Loucy (cell line): ENCODE measurements around the gene HHLA2.

Experiments
- H2AFZ ChIP-seq: fragments of 200-600 bp; sonication (generic); 2 replicates; pipeline ENCODE4 v1.6.0; 2016; ENCODE audit warnings: antibody characterized with exemption, mild to moderate bottlenecking, low read length, moderate library complexity
- H3F3A ChIP-seq: fragments of 200-600 bp; 2 replicates; pipeline ENCODE4 v1.6.0; 2016; ENCODE audit warnings: antibody characterized with exemption, low read depth, mild to moderate bottlenecking
- H3K27me3 ChIP-seq: fragments of 200-600 bp; sonication (generic); 2 replicates; pipeline ENCODE4 v1.6.1; 2014; ENCODE audit warnings: low read length, mild to moderate bottlenecking; ENCODE audit not compliant: insufficient read depth, poor library complexity, severe bottlenecking
- H3K36me3 ChIP-seq: fragments of 200-600 bp; sonication (generic); 2 replicates; pipeline ENCODE4 v1.6.1; 2016; ENCODE audit warnings: low read length; ENCODE audit not compliant: insufficient read depth
- H3K4me1 ChIP-seq: fragments of 200-600 bp; sonication (generic); 2 replicates; pipeline ENCODE4 v1.5.1; 2014; ENCODE audit warnings: low read length, mild to moderate bottlenecking; ENCODE audit not compliant: insufficient read depth, poor library complexity, severe bottlenecking
- H3K4me2 ChIP-seq: fragments of 200-600 bp; sonication (generic); 2 replicates; pipeline ENCODE4 v1.6.0; 2014; ENCODE audit warnings: antibody characterized with exemption, low read length, low read depth, mild to moderate bottlenecking; ENCODE audit not compliant: poor library complexity, severe bottlenecking
- H3K4me3 ChIP-seq: fragments of 200-600 bp; sonication (generic); 2 replicates; pipeline ENCODE4 v1.5.1; 2014; ENCODE audit warnings: low read length, mild to moderate bottlenecking, mixed read lengths; ENCODE audit not compliant: poor library complexity, severe bottlenecking
- H3K79me2 ChIP-seq: fragments of 200-600 bp; sonication (generic); 2 replicates; pipeline ENCODE4 v1.6.1; 2014; ENCODE audit warnings: low read length; ENCODE audit not compliant: insufficient read depth
- H3K9ac ChIP-seq: fragments of 200-600 bp; sonication (generic); 2 replicates; pipeline ENCODE4 v1.6.0; 2014; ENCODE audit warnings: mild to moderate bottlenecking, low read depth, low read length, moderate library complexity; ENCODE audit not compliant: poor library complexity, severe bottlenecking
- H3K9me2 ChIP-seq: fragments of 200-600 bp; sonication (generic); replicated peaks from 2 replicates; pipeline ENCODE4 v1.6.1; 2016; ENCODE audit warnings: low read depth, low read length, mixed read lengths
- H3K9me3 ChIP-seq: fragments of 200-600 bp; sonication (generic); 2 replicates; pipeline ENCODE4 v1.6.1; 2014; ENCODE audit warnings: mild to moderate bottlenecking, antibody characterized with exemption, low read length, low read depth; ENCODE audit not compliant: insufficient read depth
- H4K20me1 ChIP-seq: fragments of 200-600 bp; sonication (generic); 2 replicates; pipeline ENCODE4 v1.6.0; 2014; ENCODE audit warnings: antibody characterized with exemption, low read length, mild to moderate bottlenecking; ENCODE audit not compliant: insufficient read depth, poor library complexity, severe bottlenecking
- CTCF ChIP-seq: fragments of 200-600 bp; sonication (generic); conservative IDR thresholded peaks from 2 replicates; pipeline ENCODE4 v1.5.1; 2014; ENCODE audit warnings: mild to moderate bottlenecking, antibody characterized with exemption, low read length
- EZH2phosphoT487 ChIP-seq: fragments of 200-600 bp; IDR thresholded peaks from 2 replicates; pipeline ENCODE4 v1.6.1; 2018; ENCODE audit warnings: antibody characterized with exemption, mild to moderate bottlenecking, moderate library complexity, borderline replicate concordance

The HHLA2 gene

GRCh38 chr3:108387063-108387462 lies 90.7 kb downstream of the HHLA2 start:
- no peak for TF ChIP-seq EZH2phosphoT487
- no peak for TF ChIP-seq CTCF
- no peak overlapping the region for H3K9ac ChIP-seq
- no peaks in the 10 kb centered on the region for H3K79me2 ChIP-seq
- no peaks in the 10 kb centered on the region for H4K20me1 ChIP-seq
- H3K27me3 ChIP-seq, result no peaks in the 10 kb centered on the region
- no peaks in the 10 kb centered on the region for H3F3A ChIP-seq
- H3K9me2 ChIP-seq, result no peaks in the 10 kb centered on the region
- no peaks in the 10 kb centered on the region for H3K9me3 ChIP-seq
- H3K4me2 ChIP-seq, result no peak overlapping the region
- H2AFZ ChIP-seq, result no peak overlapping the region
- H3K4me3 ChIP-seq, result no peak overlapping the region
- H3K36me3 ChIP-seq, result no peaks in the 10 kb centered on the region
- peaks cover 19% of the 10 kb centered on the region for H3K4me1 ChIP-seq

- H3K4me2 ChIP-seq, result no peak overlapping the region
- H3K9me2 ChIP-seq, result no peaks in the 10 kb centered on the region
- TF ChIP-seq EZH2phosphoT487 (no peak), CTCF (no peak)
- H3K79me2 ChIP-seq, result no peaks in the 10 kb centered on the region
- H3K9me3 ChIP-seq, result no peaks in the 10 kb centered on the region
- H3K27me3 ChIP-seq, result no peaks in the 10 kb centered on the region
- H3K4me1 ChIP-seq, result peaks cover 24% of the 10 kb centered on the region
- no peaks in the 10 kb centered on the region for H4K20me1 ChIP-seq
- no peak overlapping the region for H3K4me3 ChIP-seq
- no peaks in the 10 kb centered on the region for H3K36me3 ChIP-seq
- no peak overlapping the region for H2AFZ ChIP-seq
- H3K9ac ChIP-seq, result no peak overlapping the region
- H3F3A ChIP-seq, result no peaks in the 10 kb centered on the region
Observed at GRCh38 chr3:108388136-108389132, 92.1 kb downstream of the HHLA2 start.

- no peaks in the 10 kb centered on the region for H4K20me1 ChIP-seq
- no peaks in the 10 kb centered on the region for H3K9me2 ChIP-seq
- TF ChIP-seq CTCF (no peak), EZH2phosphoT487 (no peak)
- no peaks in the 10 kb centered on the region for H3K9me3 ChIP-seq
- no peaks in the 10 kb centered on the region for H3F3A ChIP-seq
- no peak overlapping the region for H3K9ac ChIP-seq
- no peak overlapping the region for H3K4me3 ChIP-seq
- H2AFZ ChIP-seq, result no peak overlapping the region
- peaks cover 31% of the 10 kb centered on the region for H3K4me1 ChIP-seq
- no peak overlapping the region for H3K4me2 ChIP-seq
- H3K36me3 ChIP-seq, result no peaks in the 10 kb centered on the region
- H3K27me3 ChIP-seq, result no peaks in the 10 kb centered on the region
- no peaks in the 10 kb centered on the region for H3K79me2 ChIP-seq
Observed at GRCh38 chr3:108389372-108389771, 93.0 kb downstream of the HHLA2 start.
